Medulla oblongata (tissue), 1 donor: ENCODE measurements around the gene KNDC1.
"Not testable (repeated sequence)": the region's sequence is repeated elsewhere in the genome, so short reads cannot be mapped to it uniquely, and the experiment has no call there.

ENCODE experiments used
- DNase-seq: peaks from one replicate; pipeline ENCODE4 v3.0.0-alpha.2; 2015; ENCODE audit errors: extremely low spot score

KNDC1 gene

GRCh38 chr10:133159950-133160825, at the start of gene KNDC1:
Gene KNDC1 (plus strand): TSS chr10:133160219. CDS start chr10:133160468, 249 bp downstream.
- DNase-seq: no peak

- no peak for DNase-seq
Observed at GRCh38 chr10:133110609-133111275, 49.3 kb upstream of the KNDC1 start.

GRCh38 chr10:133111640-133112039, 48.4 kb upstream of the KNDC1 start:
- not testable (repeated sequence) for DNase-seq

- no peak for DNase-seq
Observed at GRCh38 chr10:133113146-133113830, 46.7 kb upstream of the KNDC1 start.

GRCh38 chr10:133113847-133114246, 46.2 kb upstream of the KNDC1 start:
- no peak for DNase-seq

GRCh38 chr10:133114251-133114650, 45.8 kb upstream of the KNDC1 start:
- no peak for DNase-seq

- DNase-seq: no peak
Observed at GRCh38 chr10:133114726-133115452, 45.1 kb upstream of the KNDC1 start.

GRCh38 chr10:133115453-133115842, 44.6 kb upstream of the KNDC1 start:
- DNase-seq: no peak

GRCh38 chr10:133115976-133116375, 44.0 kb upstream of the KNDC1 start:
- no peak for DNase-seq

GRCh38 chr10:133116455-133116854, 43.6 kb upstream of the KNDC1 start:
- DNase-seq: no peak

GRCh38 chr10:133117036-133117687, 42.9 kb upstream of the KNDC1 start:
- DNase-seq: no peak

- no peak for DNase-seq
Observed at GRCh38 chr10:133117688-133118071, 42.3 kb upstream of the KNDC1 start.

GRCh38 chr10:133121479-133121878, 38.5 kb upstream of the KNDC1 start:
- no peak for DNase-seq

GRCh38 chr10:133122171-133122935, 37.7 kb upstream of the KNDC1 start:
- no peak for DNase-seq

- DNase-seq: no peak
Observed at GRCh38 chr10:133123050-133123745, 36.8 kb upstream of the KNDC1 start.

- DNase-seq: no peak
Observed at GRCh38 chr10:133123746-133124356, 36.2 kb upstream of the KNDC1 start.

- DNase-seq: peak; percentile 9
Observed at GRCh38 chr10:133124357-133125211, 35.4 kb upstream of the KNDC1 start.

- DNase-seq: no peak
Observed at GRCh38 chr10:133125901-133126300, 34.1 kb upstream of the KNDC1 start.
